GM20000 (cell line): ENCODE results near the gene TNFSF11.
"Not testable (repeated sequence)": the region's sequence is repeated elsewhere in the genome, so short reads cannot be mapped to it uniquely, and the experiment has no call there.

ENCODE experiments used
- DNase-seq: peaks from one replicate; pipeline ENCODE4 v3.0.0; 2012; ENCODE audit warnings: low spot score
- TF ChIP-seq, protein P1 (sequence below): IDR thresholded peaks from 2 replicates; pipeline ENCODE4 v1.5.1; 2012; ENCODE audit warnings: mild to moderate bottlenecking, control low read depth; ENCODE audit errors: extremely low read depth, missing control alignments

TNFSF11 gene

DNA sequence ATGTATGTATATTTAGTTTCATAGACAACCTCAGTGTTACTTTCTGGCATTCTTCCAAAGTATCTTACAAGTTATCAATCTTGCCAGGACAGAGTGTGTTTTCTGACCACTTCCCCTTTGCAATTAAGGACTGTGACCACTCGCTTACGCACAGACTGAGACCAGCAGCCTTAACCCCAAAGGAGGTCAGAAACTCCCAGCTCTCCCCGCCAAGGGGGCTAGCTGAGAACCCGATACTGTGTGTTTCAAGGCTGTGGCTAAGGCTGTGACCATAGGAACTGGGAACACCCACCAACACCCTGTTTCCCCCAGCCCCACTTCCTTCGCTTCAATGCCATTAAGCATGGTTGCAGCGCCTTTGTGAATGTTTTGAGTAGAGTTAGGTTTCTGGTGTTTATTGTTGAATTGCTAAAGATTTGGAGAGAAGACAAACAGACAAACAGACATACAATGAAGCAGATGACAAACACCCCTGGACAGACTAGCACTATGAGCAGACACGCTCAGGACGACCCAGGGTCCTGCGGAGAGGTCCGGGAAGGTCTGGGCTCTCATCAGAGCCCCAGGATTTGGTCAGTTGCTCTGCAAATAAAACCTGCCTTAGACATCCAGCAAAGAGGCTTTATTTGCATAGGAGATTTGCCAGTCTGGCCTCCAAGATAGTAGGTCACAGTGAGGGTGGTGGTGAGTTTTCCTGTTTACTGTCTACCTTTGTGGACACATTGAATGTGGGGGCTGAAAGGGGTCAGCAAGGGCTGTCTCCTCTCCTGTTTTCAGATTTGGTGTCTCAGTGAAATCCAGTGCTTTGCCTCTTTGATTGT is 25.0 kb upstream of the TNFSF11 start:
- DNase-seq: peak; percentile 86
- TF ChIP-seq, protein P1, sequence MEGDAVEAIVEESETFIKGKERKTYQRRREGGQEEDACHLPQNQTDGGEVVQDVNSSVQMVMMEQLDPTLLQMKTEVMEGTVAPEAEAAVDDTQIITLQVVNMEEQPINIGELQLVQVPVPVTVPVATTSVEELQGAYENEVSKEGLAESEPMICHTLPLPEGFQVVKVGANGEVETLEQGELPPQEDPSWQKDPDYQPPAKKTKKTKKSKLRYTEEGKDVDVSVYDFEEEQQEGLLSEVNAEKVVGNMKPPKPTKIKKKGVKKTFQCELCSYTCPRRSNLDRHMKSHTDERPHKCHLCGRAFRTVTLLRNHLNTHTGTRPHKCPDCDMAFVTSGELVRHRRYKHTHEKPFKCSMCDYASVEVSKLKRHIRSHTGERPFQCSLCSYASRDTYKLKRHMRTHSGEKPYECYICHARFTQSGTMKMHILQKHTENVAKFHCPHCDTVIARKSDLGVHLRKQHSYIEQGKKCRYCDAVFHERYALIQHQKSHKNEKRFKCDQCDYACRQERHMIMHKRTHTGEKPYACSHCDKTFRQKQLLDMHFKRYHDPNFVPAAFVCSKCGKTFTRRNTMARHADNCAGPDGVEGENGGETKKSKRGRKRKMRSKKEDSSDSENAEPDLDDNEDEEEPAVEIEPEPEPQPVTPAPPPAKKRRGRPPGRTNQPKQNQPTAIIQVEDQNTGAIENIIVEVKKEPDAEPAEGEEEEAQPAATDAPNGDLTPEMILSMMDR: no peak

DNA sequence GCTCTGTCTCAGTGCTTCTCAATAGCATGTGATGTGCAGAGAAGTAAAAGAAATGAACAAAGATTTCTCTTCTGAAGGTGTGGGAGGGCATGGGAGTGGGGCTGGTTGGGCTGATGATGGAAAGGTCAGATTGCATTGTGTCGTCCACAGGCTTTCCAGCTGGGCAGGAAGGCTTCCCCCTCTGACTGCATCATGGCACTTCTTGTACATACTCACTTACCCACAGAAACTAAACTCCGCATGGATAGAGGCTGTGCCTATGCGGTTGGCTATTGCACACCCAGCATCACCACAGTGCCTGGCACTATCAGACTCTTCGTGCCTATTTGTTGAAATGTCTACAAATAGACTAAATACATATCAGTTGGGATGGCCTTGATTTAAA is 24.4 kb upstream of the TNFSF11 start:
- TF ChIP-seq, protein P1: no peak
- DNase-seq: no peak

GRCh38 chr13:42551611-42552010 is 22.3 kb upstream of the TNFSF11 start:
- TF ChIP-seq, protein P1: no peak
- no peak for DNase-seq

- TF ChIP-seq, protein P1: no peak
- no peak for DNase-seq
Measured at GRCh38 chr13:42553098-42554046, 20.6 kb upstream of the TNFSF11 start.

DNA sequence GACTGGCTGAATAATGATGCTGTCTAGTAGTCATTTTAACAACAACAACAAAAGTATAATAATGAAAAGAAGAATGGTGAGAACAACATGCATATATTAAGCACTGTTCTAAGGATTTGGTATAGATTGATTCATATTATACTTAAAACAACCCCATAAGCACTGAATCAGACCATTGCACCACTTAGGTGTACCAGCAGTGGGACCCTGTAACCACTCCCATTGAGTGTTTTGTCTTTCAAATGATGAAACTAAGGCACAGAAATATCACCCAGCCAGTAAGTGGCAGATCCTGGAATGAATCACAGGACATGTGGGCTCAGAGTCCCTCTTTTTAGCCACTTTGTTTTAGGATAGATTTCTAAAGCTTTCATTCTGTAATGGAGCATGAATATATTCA is 14.9 kb upstream of the TNFSF11 start:
- DNase-seq: no peak
- TF ChIP-seq, protein P1: no peak

GRCh38 chr13:42559573-42560218 is 14.3 kb upstream of the TNFSF11 start:
- not testable (repeated sequence) for DNase-seq

GRCh38 chr13:42560320-42560719 is 13.6 kb upstream of the TNFSF11 start:
- not testable (repeated sequence) for DNase-seq
